ENCODE data around the gene PACS2. TPM values are rescaled to one million over a fixed set of nuclear protein-coding genes. Genes with fewer than 3 reads are reported as not detected.

PACS2 gene
- 17.9 to 28.5 TPM (median 24.9 TPM) in 5 replicates for total RNA-seq (2022; extraction: Qiagen RNA extraction; ENCODE audit: low read depth)

GRCh38 chr14:105314287-105315200 is at the start of gene PACS2:
PACS2 (plus strand) TSS chr14:105314748; CDS start chr14:105314919, 171 bp downstream.

GRCh38 chr14:105300542-105301102 is 13.9 kb upstream of the PACS2 start, which contains the start of gene BRF1:
BRF1 (minus strand) TSS chr14:105301001; CDS start chr14:105300629, 372 bp downstream.

GRCh38 chr14:105398044-105398725 is 83.6 kb downstream of the PACS2 start, which contains the start of gene TEX22:
TEX22 (plus strand) TSS chr14:105398538; CDS start chr14:105399341, 803 bp downstream.

GRCh38 chr14:105419195-105420091 is 104.9 kb downstream of the PACS2 start, which contains the start of gene MTA1:
MTA1 (plus strand) TSS chr14:105419827; CDS start chr14:105420036, 209 bp downstream.

Other genes with a start within 250 kb of the PACS2 start
- gene GPR132, start 249.3 kb upstream of the PACS2 start, total RNA-seq (2022; extraction: Qiagen RNA extraction; ENCODE audit: low read depth), result 0.43 to 0.64 TPM (median 0.55 TPM) in 5 replicates
- 13.6 to 24.8 TPM (median 23.0 TPM) in 5 replicates for gene JAG2, start 146.0 kb upstream of the PACS2 start, total RNA-seq (2022; extraction: Qiagen RNA extraction; ENCODE audit: low read depth)
- gene NUDT14, start 133.4 kb upstream of the PACS2 start, total RNA-seq (2022; extraction: Qiagen RNA extraction; ENCODE audit: low read depth), result 25.4 to 45.8 TPM (median 42.7 TPM) in 5 replicates
- gene BTBD6, start 66.2 kb upstream of the PACS2 start, total RNA-seq (2022; extraction: Qiagen RNA extraction; ENCODE audit: low read depth), result 26.6 to 42.6 TPM (median 39.6 TPM) in 5 replicates
- gene BRF1, start 13.7 kb upstream of the PACS2 start, total RNA-seq (2022; extraction: Qiagen RNA extraction; ENCODE audit: low read depth), result 26.2 to 29.6 TPM (median 27.6 TPM) in 5 replicates
- 0.17 to 0.77 TPM (median 0.41 TPM) in 4 of 5 replicates, not detected in the other for gene TEX22, start 83.8 kb downstream of the PACS2 start, total RNA-seq (2022; extraction: Qiagen RNA extraction; ENCODE audit: low read depth)
- 50.0 to 85.8 TPM (median 76.3 TPM) in 5 replicates for gene MTA1, start 105.1 kb downstream of the PACS2 start, total RNA-seq (2022; extraction: Qiagen RNA extraction; ENCODE audit: low read depth)
- gene CRIP2, start 160.1 kb downstream of the PACS2 start, total RNA-seq (2022; extraction: Qiagen RNA extraction; ENCODE audit: low read depth), result 91.2 to 177 TPM (median 149 TPM) in 5 replicates
- 1,579 to 1,853 TPM (median 1,750 TPM) in 5 replicates for gene CRIP1, start 172.1 kb downstream of the PACS2 start, total RNA-seq (2022; extraction: Qiagen RNA extraction; ENCODE audit: low read depth)
- 24.5 to 50.1 TPM (median 47.5 TPM) in 5 replicates for gene TEDC1, start 176.5 kb downstream of the PACS2 start, total RNA-seq (2022; extraction: Qiagen RNA extraction; ENCODE audit: low read depth)
- gene TMEM121, start 211.8 kb downstream of the PACS2 start, total RNA-seq (2022; extraction: Qiagen RNA extraction; ENCODE audit: low read depth), result 3.7 to 11.5 TPM (median 8.9 TPM) in 5 replicates